Right renal cortex interstitium (tissue), 3 donors: ENCODE results near the gene FCN2. TPM values are rescaled to one million over a fixed set of nuclear protein-coding genes. Genes with fewer than 3 reads are reported as not detected.

Experiments used
- DNase-seq, 3 donors: peaks; one replicate each; pipeline ENCODE4 v3.0.0-alpha.2; 2013; ENCODE audit warnings: low read depth in 3 of 3, low spot score in 2 of 3
- polyA plus RNA-seq, 3 donors: library from polyadenylated mRNA; unstranded; fragments of 120-200 nt; gene quantifications; one replicate each; pipeline ENCODE4 v1.2.1, GENCODE V29; 2013; ENCODE audit not compliant: insufficient read length in 3 of 3

Gene FCN2
- polyA plus RNA-seq, 3 donors, result 0.47 to 0.62 (median 0.52) TPM

DNA sequence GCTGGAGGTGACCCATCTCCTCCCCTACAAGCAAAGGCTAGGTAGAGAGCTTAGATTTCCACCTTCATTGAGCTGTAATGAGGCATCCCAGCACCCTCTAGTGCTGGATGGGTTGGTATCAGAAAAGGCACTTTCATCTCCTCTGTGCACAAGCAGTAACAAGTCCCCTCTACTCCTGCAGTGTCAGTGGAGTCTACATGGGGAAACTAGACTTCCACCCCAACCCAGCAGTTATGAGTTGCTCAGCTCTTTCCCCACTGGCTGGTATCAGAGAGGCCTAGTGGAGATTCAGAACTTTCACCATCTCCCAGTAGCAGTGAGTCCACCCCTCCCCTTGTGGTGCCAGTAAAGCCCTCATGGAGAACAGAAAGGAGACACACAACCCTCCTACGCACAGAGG, 19.2 kb downstream of the FCN2 start:
- no peak for DNase-seq

- no peak for DNase-seq
Measured at GRCh38 chr9:134902936-134903335, 22.3 kb downstream of the FCN2 start.

DNA sequence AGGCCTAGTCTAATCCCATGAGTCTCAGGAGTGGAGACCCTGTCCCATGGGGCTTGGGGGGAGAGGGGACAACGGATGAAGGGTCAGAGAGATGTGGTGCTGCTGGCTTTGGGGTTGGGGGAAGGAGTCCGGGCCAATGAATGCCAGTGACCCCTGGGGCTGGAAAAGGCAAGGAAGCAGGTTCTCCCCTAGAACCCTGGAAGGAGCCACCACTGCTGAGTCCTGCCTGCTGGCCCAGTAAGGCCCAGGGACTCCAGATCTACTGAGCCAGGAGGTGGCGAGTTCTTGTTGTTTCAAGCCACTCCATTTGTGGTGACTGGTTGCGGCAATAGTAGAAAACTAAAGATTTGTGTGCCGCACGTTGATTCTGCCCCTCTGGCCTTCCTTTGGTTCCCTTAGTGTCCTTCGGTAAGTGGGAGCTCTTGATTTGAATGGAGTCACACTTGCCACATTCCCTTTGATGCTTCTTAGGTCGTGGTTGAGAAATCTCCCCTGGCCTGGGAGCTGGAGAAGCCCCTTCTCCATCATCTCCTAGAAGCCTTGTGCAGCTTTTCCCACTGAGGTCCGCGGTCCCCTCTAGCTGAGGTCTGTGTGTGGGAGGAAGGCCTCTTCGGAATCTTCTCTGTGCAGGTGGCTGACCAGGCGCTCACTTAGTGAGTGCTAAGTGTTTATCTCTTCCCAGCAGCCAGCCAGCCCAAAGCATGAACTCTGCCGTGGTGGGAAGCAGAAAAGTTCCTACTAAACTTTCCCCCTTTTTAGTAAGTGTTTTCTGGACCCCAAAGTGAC, 28.1 kb downstream of the FCN2 start:
- DNase-seq, result no peak

- no peak for DNase-seq
Measured at GRCh38 chr9:134909511-134910481, 29.2 kb downstream of the FCN2 start.

- DNase-seq, result no peak
Measured at GRCh38 chr9:134912126-134912840, 31.7 kb downstream of the FCN2 start.

- DNase-seq, result no peak
Measured at GRCh38 chr9:134913041-134913712, 32.6 kb downstream of the FCN2 start.

- DNase-seq, result no peak
Measured at GRCh38 chr9:134913713-134914500, 33.3 kb downstream of the FCN2 start.

DNA sequence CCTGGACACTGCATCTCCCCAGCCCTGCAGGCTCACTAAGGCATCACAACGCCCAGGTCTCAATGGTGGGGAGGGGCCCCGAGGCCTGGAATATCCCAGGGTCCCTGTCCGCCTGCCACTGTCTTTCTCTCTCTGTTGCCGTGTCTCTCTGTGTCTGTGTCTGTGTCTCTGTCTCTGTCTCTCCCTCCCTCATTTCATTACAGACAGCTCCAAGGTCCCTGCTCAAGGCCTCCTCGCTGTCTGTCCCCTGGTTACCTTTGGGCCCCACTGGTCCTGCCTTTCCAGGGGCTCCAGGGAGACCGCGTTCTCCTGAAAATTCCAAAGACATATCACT, 33.9 kb downstream of the FCN2 start:
- DNase-seq, result no peak

DNA sequence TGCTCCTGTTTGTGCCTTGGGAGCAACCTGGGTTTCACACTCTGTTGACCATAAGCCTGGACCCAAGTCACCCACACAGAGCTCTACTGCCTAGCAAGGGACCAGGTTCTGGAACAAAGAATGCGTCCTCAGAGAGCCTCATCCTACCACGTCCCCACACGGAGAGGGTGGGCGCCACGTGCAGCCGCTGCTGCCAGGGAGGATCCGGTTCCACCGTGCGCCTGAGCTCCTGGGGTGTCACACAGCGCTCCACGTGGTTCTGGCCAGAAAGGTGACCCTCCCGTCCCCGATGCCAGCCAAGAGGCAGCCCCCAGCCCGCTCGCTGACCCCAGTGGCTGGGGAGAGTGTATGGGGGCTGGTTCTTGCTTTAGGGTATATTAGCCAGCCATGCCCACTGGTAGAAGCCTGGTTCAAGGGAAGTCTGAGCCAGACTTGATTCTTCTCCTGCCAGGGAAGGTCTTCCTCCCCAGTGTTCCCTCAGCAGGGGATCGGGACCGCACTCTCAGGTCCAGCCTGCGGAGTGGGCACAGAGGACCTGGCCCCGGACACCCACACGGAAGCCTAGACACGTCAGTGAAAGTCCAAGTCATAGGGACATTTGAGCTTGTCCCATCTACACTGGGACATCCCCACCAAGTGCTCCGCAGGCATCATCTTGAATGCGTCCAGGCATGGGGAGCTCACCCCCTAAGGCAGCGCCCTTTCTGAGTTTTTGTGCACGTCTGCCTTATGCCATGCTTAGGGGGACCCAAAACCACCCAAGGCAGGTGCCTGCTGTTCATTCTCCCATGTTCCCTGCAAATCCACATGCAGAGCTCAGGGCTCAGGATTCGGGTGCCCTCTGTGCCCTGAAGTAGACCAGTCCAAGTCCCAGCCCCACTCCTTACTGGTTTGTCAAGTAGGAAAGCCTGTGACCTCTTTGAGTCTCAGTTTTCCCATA, 34.7 kb downstream of the FCN2 start:
- DNase-seq, result no peak

- no peak for DNase-seq
Measured at GRCh38 chr9:134916161-134916665, 35.6 kb downstream of the FCN2 start.

GRCh38 chr9:134917431-134918373, 37.1 kb downstream of the FCN2 start, which contains the start of gene FCN1:
Gene FCN1, minus strand, starts transcription at chr9:134917912. Its CDS starts 41 bp downstream, at chr9:134917871.
- no peak for DNase-seq

GRCh38 chr9:134918646-134919045, 38.0 kb downstream of the FCN2 start:
- DNase-seq, result no peak

- DNase-seq, result no peak
Measured at GRCh38 chr9:134919303-134919702, 38.7 kb downstream of the FCN2 start.

- no peak for DNase-seq
Measured at GRCh38 chr9:134922066-134922931, 41.7 kb downstream of the FCN2 start.

DNA sequence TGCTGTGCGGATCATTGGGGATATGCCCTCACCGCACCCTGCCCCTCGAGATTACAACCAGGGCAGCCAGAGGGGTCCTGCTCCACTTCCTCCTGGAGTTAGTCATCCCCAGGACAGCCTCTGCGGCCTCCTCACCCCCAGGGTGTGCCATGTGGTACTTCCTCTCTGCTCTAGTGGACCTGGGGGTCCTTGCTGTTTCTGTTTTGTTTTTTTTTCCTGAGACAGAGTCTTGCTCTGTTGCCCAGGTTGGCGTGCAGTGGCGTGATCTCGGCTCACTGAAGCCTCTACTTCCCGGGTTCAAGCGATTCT, 42.3 kb downstream of the FCN2 start:
- no peak for DNase-seq

GRCh38 chr9:134923466-134923865, 42.9 kb downstream of the FCN2 start:
- DNase-seq, result no peak
